K562 (cell line): ENCODE data around the gene ABHD3. TPM values are rescaled to one million over a fixed set of nuclear protein-coding genes. Genes with fewer than 3 reads are reported as not detected.

Source experiments
- ATF7 ChIP-seq: fragments of 450-650 bp; IDR thresholded peaks from 2 replicates; pipeline ENCODE4 v1.7.1; 2014; ENCODE audit warnings: mild to moderate bottlenecking, moderate library complexity
- CBX2 ChIP-seq: fragments of 200-600 bp; sonication (generic); IDR thresholded peaks from one replicate; pipeline ENCODE4 v1.6.1; 2012; ENCODE audit warnings: mild to moderate bottlenecking, low read length, inconsistent platforms; ENCODE audit not compliant: insufficient read depth, poor library complexity, severe bottlenecking
- CEBPB ChIP-seq: fragments of 450-650 bp; IDR thresholded peaks from 2 replicates; pipeline ENCODE4 v1.6.1; 2016; ENCODE audit warnings: missing genetic modification characterization, missing compliant biosample characterization
- DIDO1 ChIP-seq: fragments of 450-650 bp; IDR thresholded peaks from 2 replicates; pipeline ENCODE4 v1.6.1; 2016; ENCODE audit warnings: low read depth, missing biosample characterization, missing genetic modification characterization
- E2F3 ChIP-seq: fragments of 250-450 bp; sonication (Bioruptor Pico); IDR thresholded peaks from 2 replicates; pipeline ENCODE4 v1.4.0; 2020; ENCODE audit warnings: mild to moderate bottlenecking
- EHMT2 ChIP-seq: fragments of 450-650 bp; IDR thresholded peaks from 2 replicates; pipeline ENCODE4 v1.6.1; 2018; ENCODE audit warnings: antibody characterized with exemption
- EWSR1 ChIP-seq: fragments of 450-650 bp; IDR thresholded peaks from 2 replicates; pipeline ENCODE4 v1.6.1; 2018; ENCODE audit warnings: borderline replicate concordance, mild to moderate bottlenecking, low read depth, moderate library complexity; ENCODE audit not compliant: partially characterized antibody
- KLF10 ChIP-seq: fragments of 250-450 bp; sonication (Bioruptor Pico); IDR thresholded peaks from 2 replicates; pipeline ENCODE4 v1.6.1; 2021; ENCODE audit warnings: matching md5 sums
- NCOA6 ChIP-seq: fragments of 450-650 bp; IDR thresholded peaks from 2 replicates; pipeline ENCODE4 v1.6.1; 2017; ENCODE audit warnings: mild to moderate bottlenecking
- NFE2L1 ChIP-seq: fragments of 450-650 bp; IDR thresholded peaks from 2 replicates; pipeline ENCODE4 v1.6.1; 2016; ENCODE audit warnings: missing genetic modification characterization, low read depth, mild to moderate bottlenecking, missing compliant biosample characterization, moderate library complexity, borderline replicate concordance
- SMAD4 ChIP-seq: fragments of 250-450 bp; sonication (Bioruptor Pico); conservative IDR thresholded peaks from 2 replicates; pipeline ENCODE4 v1.8.0; 2021; ENCODE audit warnings: inconsistent platforms, mild to moderate bottlenecking, moderate library complexity
- U2AF1 ChIP-seq: fragments of 200-400 bp; formaldehyde crosslinking; optimal IDR thresholded peaks from 2 replicates; pipeline ENCODE3; 2017; ENCODE audit warnings: mild to moderate bottlenecking, low read depth, low read length, moderate library complexity
- ZBTB7A ChIP-seq: IDR thresholded peaks from 2 replicates; pipeline ENCODE4 v1.6.1; 2011; ENCODE audit warnings: low read depth, mild to moderate bottlenecking, low read length, moderate library complexity, borderline replicate concordance; ENCODE audit not compliant: control insufficient read depth
- ZKSCAN1 ChIP-seq: fragments of 150-350 bp; IDR thresholded peaks from 2 replicates; pipeline ENCODE4 v1.6.1; 2016; ENCODE audit warnings: low read depth, low read length
- ZNF124 ChIP-seq: sonication (generic); formaldehyde crosslinking; IDR thresholded peaks from 2 replicates; pipeline ENCODE4 v1.8.1; 2022; ENCODE audit warnings: missing genetic modification reagents
- ZNF445 ChIP-seq: fragments of 250-450 bp; sonication (Bioruptor Pico); IDR thresholded peaks from 2 replicates; pipeline ENCODE4 v1.4.0; 2020; ENCODE audit warnings: low read depth, mild to moderate bottlenecking, moderate library complexity
- ZNF696 ChIP-seq: fragments of 250-450 bp; sonication (Bioruptor Pico); conservative IDR thresholded peaks from 2 replicates; pipeline ENCODE4 v1.4.0; 2020; ENCODE audit warnings: mild to moderate bottlenecking, moderate library complexity
- polyA plus RNA-seq, 8 experiments: library from polyadenylated mRNA; depleted of rRNA in 4 of 8; stranded (reverse) in 5 of 8; unstranded in 3 of 8; fragments of >200 nt; fragmentation: Nextera tagmentation in 2 of 8; fragmentation: Illumina TruSeq in 1 of 8; extraction: Ambion mirVana in 2 of 8; extraction: Trizol in 1 of 8; gene quantifications; 2 replicates each; pipeline versions ENCODE4 v1.2.1 to v1.2.3, GENCODE V29; 2011 to 2014; ENCODE audit warnings: inconsistent platforms in 1 of 8, missing spikeins in 1 of 8
- total RNA-seq, 7 experiments: library from RNA; depleted of rRNA in 6 of 7; stranded (reverse); fragments of >200 nt in 6 of 7; fragmentation: Illumina TruSeq in 2 of 7; extraction: Trizol in 2 of 7; gene quantifications; 2 replicates each; pipeline versions ENCODE4 v1.2.1 to v1.2.3, GENCODE V29; 2011 to 2021; ENCODE audit warnings: low replicate concordance in 1 of 7
- TF ChIP-seq, protein P1 (sequence below): IDR thresholded peaks from 2 replicates; pipeline ENCODE4 v1.6.1; 2011; ENCODE audit warnings: borderline replicate concordance, low read depth, mild to moderate bottlenecking, moderate library complexity, low read length; ENCODE audit not compliant: insufficient read depth, poor library complexity, severe bottlenecking
- TF ChIP-seq, protein P2 (sequence below): fragments of 250-450 bp; sonication (Bioruptor Pico); IDR thresholded peaks from 2 replicates; pipeline ENCODE4 v1.5.0; 2020; ENCODE audit warnings: mild to moderate bottlenecking, borderline replicate concordance
- TF ChIP-seq, protein P3 (sequence below): IDR thresholded peaks from 2 replicates; pipeline ENCODE4 v1.6.1; 2012; ENCODE audit warnings: low read depth, low read length, improper control_type of control experiment, borderline replicate concordance
- TF ChIP-seq, protein P4 (sequence below): fragments of 450-650 bp; IDR thresholded peaks from 2 replicates; pipeline ENCODE4 v1.6.1; 2016; ENCODE audit warnings: missing biosample characterization, missing genetic modification characterization

Gene ABHD3
- total and polyA plus RNA-seq, 9 of the 15 experiments (the other 6 are each of a cell fraction or from before 2014, with no cell fraction given), result 6.3 to 38.8 (median 19.4) TPM

DNA sequence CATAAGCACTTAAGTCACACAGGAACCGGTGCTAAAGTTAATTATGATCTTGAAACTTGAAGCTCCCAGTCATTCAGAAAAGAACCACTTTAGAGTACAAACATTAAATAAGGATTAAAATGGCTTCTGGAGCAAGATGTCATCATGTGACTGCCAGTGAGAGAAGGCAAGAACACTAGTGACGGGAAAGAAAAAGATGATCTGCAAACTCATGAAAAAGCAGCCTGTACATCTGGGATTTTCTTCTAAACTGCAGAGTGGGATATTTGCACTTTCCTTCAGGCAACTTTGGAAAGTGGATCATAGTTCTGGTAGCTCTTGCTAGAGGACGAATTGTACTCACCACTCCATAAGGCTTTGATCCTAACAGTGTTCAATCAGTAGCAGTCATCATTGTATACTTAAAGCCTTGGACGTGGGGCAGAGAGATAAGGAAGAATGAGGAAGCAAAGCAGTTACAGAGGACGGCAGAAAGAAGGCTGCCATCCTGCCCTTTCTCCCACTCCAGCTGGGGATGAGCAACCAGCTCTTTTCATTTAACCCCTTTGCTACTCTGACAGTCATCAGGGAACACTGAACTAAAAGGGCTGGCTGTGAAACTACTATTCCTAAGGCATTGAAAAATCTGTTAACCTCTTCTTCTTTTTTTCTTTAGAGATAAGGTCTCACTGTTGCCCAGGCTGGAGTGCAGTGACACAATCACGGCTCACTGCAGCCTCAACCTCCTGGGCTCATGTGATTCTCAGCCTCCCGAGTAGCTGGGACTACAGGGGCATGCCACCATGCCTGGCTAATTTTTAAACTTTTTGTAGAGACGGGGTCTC, 18.1 kb downstream of the ABHD3 start (continued):
- TF ChIP-seq, protein P1, sequence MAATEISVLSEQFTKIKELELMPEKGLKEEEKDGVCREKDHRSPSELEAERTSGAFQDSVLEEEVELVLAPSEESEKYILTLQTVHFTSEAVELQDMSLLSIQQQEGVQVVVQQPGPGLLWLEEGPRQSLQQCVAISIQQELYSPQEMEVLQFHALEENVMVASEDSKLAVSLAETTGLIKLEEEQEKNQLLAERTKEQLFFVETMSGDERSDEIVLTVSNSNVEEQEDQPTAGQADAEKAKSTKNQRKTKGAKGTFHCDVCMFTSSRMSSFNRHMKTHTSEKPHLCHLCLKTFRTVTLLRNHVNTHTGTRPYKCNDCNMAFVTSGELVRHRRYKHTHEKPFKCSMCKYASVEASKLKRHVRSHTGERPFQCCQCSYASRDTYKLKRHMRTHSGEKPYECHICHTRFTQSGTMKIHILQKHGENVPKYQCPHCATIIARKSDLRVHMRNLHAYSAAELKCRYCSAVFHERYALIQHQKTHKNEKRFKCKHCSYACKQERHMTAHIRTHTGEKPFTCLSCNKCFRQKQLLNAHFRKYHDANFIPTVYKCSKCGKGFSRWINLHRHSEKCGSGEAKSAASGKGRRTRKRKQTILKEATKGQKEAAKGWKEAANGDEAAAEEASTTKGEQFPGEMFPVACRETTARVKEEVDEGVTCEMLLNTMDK, result no peak
- TF ChIP-seq ATF7 (peak; percentile 48; the same call in 1 of the 2 replicates), ZKSCAN1 (no peak), U2AF1 (no peak), CBX2 (no peak), ZNF696 (no peak), NCOA6 (no peak), CEBPB (tag) (peak; percentile 24; the same call in 1 of the 2 replicates), KLF10 (CRISPR knock-in tag) (no peak), E2F3 (CRISPR knock-in tag) (no peak), ZNF124 (no peak), ZNF445 (no peak), NFE2L1 (tag) (no peak), DIDO1 (tag) (no peak), EHMT2 (peak; percentile 76), EWSR1 (no peak), ZBTB7A (no peak), SMAD4 (CRISPR knock-in tag) (peak; percentile 73)
- TF ChIP-seq, protein P2, sequence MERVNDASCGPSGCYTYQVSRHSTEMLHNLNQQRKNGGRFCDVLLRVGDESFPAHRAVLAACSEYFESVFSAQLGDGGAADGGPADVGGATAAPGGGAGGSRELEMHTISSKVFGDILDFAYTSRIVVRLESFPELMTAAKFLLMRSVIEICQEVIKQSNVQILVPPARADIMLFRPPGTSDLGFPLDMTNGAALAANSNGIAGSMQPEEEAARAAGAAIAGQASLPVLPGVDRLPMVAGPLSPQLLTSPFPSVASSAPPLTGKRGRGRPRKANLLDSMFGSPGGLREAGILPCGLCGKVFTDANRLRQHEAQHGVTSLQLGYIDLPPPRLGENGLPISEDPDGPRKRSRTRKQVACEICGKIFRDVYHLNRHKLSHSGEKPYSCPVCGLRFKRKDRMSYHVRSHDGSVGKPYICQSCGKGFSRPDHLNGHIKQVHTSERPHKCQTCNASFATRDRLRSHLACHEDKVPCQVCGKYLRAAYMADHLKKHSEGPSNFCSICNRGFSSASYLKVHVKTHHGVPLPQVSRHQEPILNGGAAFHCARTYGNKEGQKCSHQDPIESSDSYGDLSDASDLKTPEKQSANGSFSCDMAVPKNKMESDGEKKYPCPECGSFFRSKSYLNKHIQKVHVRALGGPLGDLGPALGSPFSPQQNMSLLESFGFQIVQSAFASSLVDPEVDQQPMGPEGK (CRISPR knock-in tag), result no peak
- TF ChIP-seq, protein P3, sequence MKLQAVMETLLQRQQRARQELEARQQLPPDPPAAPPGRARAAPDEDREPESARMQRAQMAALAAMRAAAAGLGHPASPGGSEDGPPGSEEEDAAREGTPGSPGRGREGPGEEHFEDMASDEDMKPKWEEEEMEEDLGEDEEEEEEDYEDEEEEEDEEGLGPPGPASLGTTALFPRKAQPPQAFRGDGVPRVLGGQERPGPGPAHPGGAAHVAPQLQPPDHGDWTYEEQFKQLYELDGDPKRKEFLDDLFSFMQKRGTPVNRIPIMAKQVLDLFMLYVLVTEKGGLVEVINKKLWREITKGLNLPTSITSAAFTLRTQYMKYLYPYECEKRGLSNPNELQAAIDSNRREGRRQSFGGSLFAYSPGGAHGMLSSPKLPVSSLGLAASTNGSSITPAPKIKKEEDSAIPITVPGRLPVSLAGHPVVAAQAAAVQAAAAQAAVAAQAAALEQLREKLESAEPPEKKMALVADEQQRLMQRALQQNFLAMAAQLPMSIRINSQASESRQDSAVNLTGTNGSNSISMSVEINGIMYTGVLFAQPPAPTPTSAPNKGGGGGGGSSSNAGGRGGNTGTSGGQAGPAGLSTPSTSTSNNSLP, result no peak
- TF ChIP-seq, protein P4, sequence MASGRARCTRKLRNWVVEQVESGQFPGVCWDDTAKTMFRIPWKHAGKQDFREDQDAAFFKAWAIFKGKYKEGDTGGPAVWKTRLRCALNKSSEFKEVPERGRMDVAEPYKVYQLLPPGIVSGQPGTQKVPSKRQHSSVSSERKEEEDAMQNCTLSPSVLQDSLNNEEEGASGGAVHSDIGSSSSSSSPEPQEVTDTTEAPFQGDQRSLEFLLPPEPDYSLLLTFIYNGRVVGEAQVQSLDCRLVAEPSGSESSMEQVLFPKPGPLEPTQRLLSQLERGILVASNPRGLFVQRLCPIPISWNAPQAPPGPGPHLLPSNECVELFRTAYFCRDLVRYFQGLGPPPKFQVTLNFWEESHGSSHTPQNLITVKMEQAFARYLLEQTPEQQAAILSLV (tag), result no peak
